Measurements from ENCODE around the gene FTO.

FTO gene

GRCh38 chr16:53937161-53937880 is 233.4 kb downstream of the FTO start:
- no peak for DNase-seq (ENCODE audit: low spot score)

- DNase-seq (ENCODE audit: low spot score), result no peak
Measured at GRCh38 chr16:53944025-53944424, 240.1 kb downstream of the FTO start.

- peak; percentile 30 for DNase-seq (ENCODE audit: low spot score)
Measured at GRCh38 chr16:53945996-53946395, 242.0 kb downstream of the FTO start.

- DNase-seq (ENCODE audit: low spot score), result no peak
Measured at GRCh38 chr16:53946746-53947386, 242.9 kb downstream of the FTO start.

- DNase-seq (ENCODE audit: low spot score), result no peak
Measured at GRCh38 chr16:53947642-53948041, 243.7 kb downstream of the FTO start.

- DNase-seq (ENCODE audit: low spot score), result no peak
Measured at GRCh38 chr16:53948326-53948725, 244.4 kb downstream of the FTO start.

GRCh38 chr16:53948734-53949430 is 244.9 kb downstream of the FTO start:
- DNase-seq (ENCODE audit: low spot score), result no peak

GRCh38 chr16:53949715-53950410 is 245.9 kb downstream of the FTO start:
- no peak for DNase-seq (ENCODE audit: low spot score)

- no peak for DNase-seq (ENCODE audit: low spot score)
Measured at GRCh38 chr16:53950677-53951076, 246.7 kb downstream of the FTO start.

- no peak for DNase-seq (ENCODE audit: low spot score)
Measured at GRCh38 chr16:53952215-53953208, 248.6 kb downstream of the FTO start.

GRCh38 chr16:53953336-53953735 is 249.4 kb downstream of the FTO start:
- DNase-seq (ENCODE audit: low spot score), result no peak

- DNase-seq (ENCODE audit: low spot score), result no peak
Measured at GRCh38 chr16:53955221-53955875, 251.4 kb downstream of the FTO start.

GRCh38 chr16:53958341-53958880 is 254.5 kb downstream of the FTO start:
- DNase-seq (ENCODE audit: low spot score), result peak; percentile 30

GRCh38 chr16:53960050-53960812 is 256.3 kb downstream of the FTO start:
- DNase-seq (ENCODE audit: low spot score), result no peak

- no peak for DNase-seq (ENCODE audit: low spot score)
Measured at GRCh38 chr16:53960954-53961616, 257.1 kb downstream of the FTO start.

GRCh38 chr16:53962041-53962440 is 258.1 kb downstream of the FTO start:
- DNase-seq (ENCODE audit: low spot score), result no peak

- DNase-seq (ENCODE audit: low spot score), result no peak
Measured at GRCh38 chr16:53964145-53964790, 260.3 kb downstream of the FTO start.

- DNase-seq (ENCODE audit: low spot score), result peak; percentile 46
Measured at GRCh38 chr16:53966821-53967571, 263.0 kb downstream of the FTO start.

All from globus pallidus (tissue), 1 donor.